NT2/D1 (cell line): ENCODE data around the gene GMDS.

ENCODE experiments used
- YY1 ChIP-seq: IDR thresholded peaks from 2 replicates; pipeline ENCODE4 v1.6.1; 2011; ENCODE audit not compliant: insufficient read length, insufficient read depth
- ZNF274 ChIP-seq: IDR thresholded peaks from 2 replicates; pipeline ENCODE4 v1.6.1; 2011; ENCODE audit warnings: mild to moderate bottlenecking, low read depth, low read length

DNA sequence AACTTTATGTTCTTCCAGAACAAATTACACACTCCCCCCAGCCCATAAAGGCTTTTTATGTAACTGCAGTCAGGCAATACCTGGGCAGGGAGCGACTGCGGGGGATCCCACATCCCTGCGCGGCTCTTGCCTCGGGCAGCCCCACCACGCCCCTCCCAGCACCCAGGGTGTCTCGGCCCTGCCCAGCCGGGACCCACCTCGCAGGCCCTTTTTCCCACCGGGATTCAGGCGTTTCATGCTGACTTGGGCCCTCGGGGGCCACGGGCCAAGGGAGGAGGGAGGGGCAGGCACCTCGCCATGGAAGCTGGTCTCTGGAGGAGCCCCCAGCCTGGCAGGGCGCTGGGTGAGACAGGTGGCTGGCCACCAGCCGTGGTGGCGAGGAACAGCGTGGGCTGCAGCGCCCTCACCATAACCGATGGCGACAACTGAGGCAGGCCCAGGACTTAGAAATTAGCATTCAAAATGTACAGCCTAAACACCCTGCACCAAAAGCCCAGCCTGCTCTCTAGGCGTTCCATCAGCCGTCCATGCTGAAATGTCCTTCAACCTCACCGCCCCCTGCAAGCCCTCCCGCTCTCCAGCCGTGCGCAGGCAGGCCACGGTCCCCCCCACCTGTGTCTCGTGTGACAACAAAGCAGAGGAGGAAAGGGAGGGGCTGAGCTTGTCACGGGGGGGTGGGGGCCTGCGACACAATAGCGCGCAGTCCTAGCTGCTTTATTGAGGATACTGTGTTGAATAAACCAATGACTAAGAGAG is 650.8 kb downstream of the GMDS start:
- TF ChIP-seq ZNF274: no peak
- no peak for TF ChIP-seq YY1
